H9 (cell line): ENCODE data around the gene PLEKHG3. TPM values are rescaled to one million over a fixed set of nuclear protein-coding genes. Genes with fewer than 3 reads are reported as not detected.

Source experiments
- DNase-seq: peaks from one replicate; pipeline ENCODE4 v3.0.0-alpha.2; 2017
- H2AFZ ChIP-seq: one replicate; pipeline ENCODE4 v1.6.1; 2013; ENCODE audit warnings: mild to moderate bottlenecking, low read length, control low read depth, moderate library complexity
- H2AK5ac ChIP-seq: 2 replicates; pipeline ENCODE4 v1.6.1; 2013; ENCODE audit warnings: low read length, control low read depth, mixed read lengths; ENCODE audit not compliant: insufficient read length
- H2BK120ac ChIP-seq: one replicate; pipeline ENCODE4 v1.6.1; 2013; ENCODE audit warnings: low read depth, mild to moderate bottlenecking, low read length, control low read depth, inconsistent platforms; ENCODE audit not compliant: poor library complexity, severe bottlenecking
- H2BK12ac ChIP-seq: 2 replicates; pipeline ENCODE4 v1.6.1; 2013; ENCODE audit warnings: low read length, control low read depth, mixed read lengths, low read depth; ENCODE audit not compliant: insufficient read length
- H2BK15ac ChIP-seq: 2 replicates; pipeline ENCODE4 v1.6.1; 2013; ENCODE audit warnings: low read depth, low read length, control low read depth
- H2BK20ac ChIP-seq: one replicate; pipeline ENCODE4 v1.6.1; 2013; ENCODE audit warnings: low read depth, mild to moderate bottlenecking, low read length, control low read depth, inconsistent platforms; ENCODE audit not compliant: poor library complexity, severe bottlenecking
- H2BK5ac ChIP-seq: 2 replicates; pipeline ENCODE4 v1.6.1; 2013; ENCODE audit warnings: low read length, control low read depth, mixed read lengths; ENCODE audit not compliant: insufficient read length
- H3K14ac ChIP-seq: 2 replicates; pipeline ENCODE4 v1.6.1; 2013; ENCODE audit warnings: low read length, control low read depth; ENCODE audit not compliant: insufficient read depth
- H3K18ac ChIP-seq: 2 replicates; pipeline ENCODE4 v1.6.1; 2013; ENCODE audit warnings: low read depth, mild to moderate bottlenecking, mixed read lengths, low read length, control low read depth; ENCODE audit not compliant: insufficient read length
- H3K23ac ChIP-seq: 2 replicates; pipeline ENCODE4 v1.6.1; 2013; ENCODE audit warnings: low read length, control low read depth, mixed read lengths, low read depth; ENCODE audit not compliant: insufficient read length
- H3K23me2 ChIP-seq: 2 replicates; pipeline ENCODE4 v1.6.1; 2013; ENCODE audit warnings: low read depth, mild to moderate bottlenecking, mixed read lengths, low read length, control low read depth; ENCODE audit not compliant: insufficient read length, poor library complexity, severe bottlenecking
- H3K27ac ChIP-seq: 2 replicates; pipeline ENCODE4 v1.5.1; 2013; ENCODE audit warnings: low read length, control low read depth, mixed read lengths, low read depth; ENCODE audit not compliant: insufficient read length
- H3K27me3 ChIP-seq: 2 replicates; pipeline ENCODE4 v1.6.1; 2013; ENCODE audit warnings: low read length, control low read depth, inconsistent platforms; ENCODE audit not compliant: insufficient read depth
- H3K4ac ChIP-seq: 2 replicates; pipeline ENCODE4 v1.6.1; 2013; ENCODE audit warnings: low read depth, mild to moderate bottlenecking, control low read depth, inconsistent platforms, low read length, moderate library complexity
- H3K4me1 ChIP-seq: 2 replicates; pipeline ENCODE4 v1.6.1; 2013; ENCODE audit warnings: low read length, control low read depth, inconsistent platforms; ENCODE audit not compliant: insufficient read depth
- H3K4me2 ChIP-seq: 2 replicates; pipeline ENCODE4 v1.6.1; 2013; ENCODE audit warnings: low read length, control low read depth, mixed read lengths; ENCODE audit not compliant: insufficient read length, insufficient read depth
- H3K56ac ChIP-seq: 2 replicates; pipeline ENCODE4 v1.6.1; 2013; ENCODE audit warnings: low read depth, mild to moderate bottlenecking, mixed read lengths, low read length, control low read depth; ENCODE audit not compliant: insufficient read length
- H3K79me1 ChIP-seq: 2 replicates; pipeline ENCODE4 v1.6.1; 2013; ENCODE audit warnings: low read depth, mild to moderate bottlenecking, moderate library complexity, low read length, control low read depth, inconsistent platforms; ENCODE audit not compliant: insufficient read depth, poor library complexity, severe bottlenecking
- H3K79me2 ChIP-seq: 2 replicates; pipeline ENCODE4 v1.6.1; 2013; ENCODE audit warnings: low read length, control low read depth, inconsistent platforms; ENCODE audit not compliant: insufficient read depth
- H3K9ac ChIP-seq: 2 replicates; pipeline ENCODE4 v1.6.1; 2013; ENCODE audit warnings: low read length, control low read depth, mixed read lengths; ENCODE audit not compliant: insufficient read length; ENCODE audit errors: extremely low read depth
- H3K9me3 ChIP-seq: one replicate; pipeline ENCODE4 v1.6.1; 2013; ENCODE audit warnings: low read depth, low read length, inconsistent platforms; ENCODE audit not compliant: control insufficient read depth
- H3T11ph ChIP-seq: one replicate; pipeline ENCODE4 v1.6.1; 2013; ENCODE audit warnings: mild to moderate bottlenecking, low read length, control low read depth, inconsistent platforms
- H4K20me1 ChIP-seq: one replicate; pipeline ENCODE4 v1.6.1; 2013; ENCODE audit not compliant: control insufficient read depth, insufficient read length, insufficient read depth
- H4K5ac ChIP-seq: 2 replicates; pipeline ENCODE4 v1.6.1; 2013; ENCODE audit warnings: low read depth, mild to moderate bottlenecking, mixed read lengths, low read length, control low read depth; ENCODE audit not compliant: insufficient read length
- H4K8ac ChIP-seq: replicated peaks from 2 replicates; pipeline ENCODE4 v1.6.1; 2013; ENCODE audit warnings: low read length, control low read depth, mixed read lengths, low read depth; ENCODE audit not compliant: insufficient read length
- H4K91ac ChIP-seq: 2 replicates; pipeline ENCODE4 v1.6.1; 2013; ENCODE audit warnings: low read depth, mild to moderate bottlenecking, moderate library complexity, mixed read lengths, low read length, control low read depth; ENCODE audit not compliant: insufficient read length
- H3K27ac Mint-ChIP-seq, 3 experiments: 2 replicates in 2 of 3; 3 replicates in 1 of 3; pipeline ENCODE4 v1.8.0; 2020 to 2021; ENCODE audit warnings: mixed read lengths in 3 of 3, mild to moderate bottlenecking in 1 of 3, moderate library complexity in 1 of 3
- H3K27me3 Mint-ChIP-seq: 2 replicates; pipeline ENCODE4 v1.8.0; 2021; ENCODE audit warnings: low read depth, mild to moderate bottlenecking, moderate library complexity, mixed read lengths
- H3K36me3 Mint-ChIP-seq, 3 experiments: 2 replicates in 2 of 3; 3 replicates in 1 of 3; pipeline ENCODE4 v1.8.0; 2020 to 2021; ENCODE audit warnings: low read depth in 3 of 3, mixed read lengths in 3 of 3; ENCODE audit not compliant: insufficient read depth in 1 of 3
- H3K4me1 Mint-ChIP-seq, 2 experiments: 2 replicates each; pipeline ENCODE4 v1.8.0; 2020; ENCODE audit warnings: mixed read lengths in 2 of 2
- H3K4me3 Mint-ChIP-seq, 2 experiments: 2 replicates in 1 of 2; 3 replicates in 1 of 2; pipeline ENCODE4 v1.8.0; 2020 to 2021; ENCODE audit warnings: mild to moderate bottlenecking in 2 of 2, mixed read lengths in 2 of 2, moderate library complexity in 1 of 2
- H3K9me3 Mint-ChIP-seq, 2 experiments: 2 replicates in 1 of 2; 3 replicates in 1 of 2; pipeline ENCODE4 v1.8.0; 2020; ENCODE audit warnings: mild to moderate bottlenecking in 2 of 2, mixed read lengths in 2 of 2, moderate library complexity in 1 of 2
- CTCF ChIP-seq: fragments of 200-600 bp; sonication (generic); conservative IDR thresholded peaks from 3 replicates; pipeline ENCODE4 v1.8.0; 2021; ENCODE audit warnings: antibody characterized with exemption, mild to moderate bottlenecking
- WGBS: extraction: QIAGEN DNeasy Blood & Tissue Kit; methylation state at CpG from one replicate; pipeline ENCODE4 v1.1.7; 2013; ENCODE audit warnings: missing lambda C conversion rate, low lambda C conversion rate, mixed read lengths; ENCODE audit not compliant: insufficient read length; ENCODE audit errors: extremely low coverage; 5-methylcytosine and 5-hydroxymethylcytosine counted together
- total RNA-seq: library from RNA; stranded (reverse); gene quantifications from 2 replicates; pipeline ENCODE4 v1.2.1, GENCODE V29; 2021

The PLEKHG3 gene
- total RNA-seq, 1 experiment from 2014 or later: 48.5 TPM

GRCh38 chr14:64701660-64702059 is 2.6 kb upstream of the PLEKHG3 start:
- peaks cover 0 to 3% of the 10 kb centered on the region in 2 experiments; a peak in 1 of 5 replicates for H3K9me3 Mint-ChIP-seq
- Histone ChIP-seq H3K4ac (no peak overlapping the region), H3K14ac (no peak overlapping the region), H2BK20ac (no peak overlapping the region), H3K27me3 (no peaks in the 10 kb centered on the region), H3K23me2 (peaks cover 27% of the 10 kb centered on the region), H4K5ac (no peak overlapping the region), H2BK15ac (no peak overlapping the region), H3K23ac (no peak overlapping the region), H3K18ac (no peak overlapping the region), H3K79me1 (no peaks in the 10 kb centered on the region), H3K79me2 (no peaks in the 10 kb centered on the region; the same call in 1 of the 2 replicates), H3K9ac (no peak overlapping the region), H3K56ac (no peak overlapping the region), H4K91ac (no peak overlapping the region), H2AFZ (no peak overlapping the region), H2BK12ac (no peak overlapping the region), H2BK120ac (no peak overlapping the region), H3K4me1 (peaks cover 18% of the 10 kb centered on the region; the same call in 1 of the 2 replicates), H4K8ac (no peak overlapping the region), H4K20me1 (no peaks in the 10 kb centered on the region), H3K9me3 (no peaks in the 10 kb centered on the region), H3K4me2 (peak overlapping the region; percentile 93), H3K27ac (peak overlapping the region; percentile 61), H2BK5ac (no peak overlapping the region), H2AK5ac (no peak overlapping the region), H3T11ph (no peak overlapping the region)
- DNase-seq: no peak
- H3K4me1 Mint-ChIP-seq: peaks cover 65 to 66% of the 10 kb centered on the region in 2 experiments
- no peaks in the 10 kb centered on the region for H3K36me3 Mint-ChIP-seq
- H3K27ac Mint-ChIP-seq: peak overlapping the region in 2 of 3 experiments; percentile 46 to 91; a peak in 3 of 7 replicates
- TF ChIP-seq CTCF: no peak
- H3K27me3 Mint-ChIP-seq: peaks cover 7% of the 10 kb centered on the region; the same call in 1 of the 2 replicates
- H3K4me3 Mint-ChIP-seq: peak overlapping the region; percentile 12 to 18; a peak in 2 of 5 replicates
- no CpG with 5 or more reads among the region's 1 CpG for WGBS
